ENCODE results near the gene SIN3B.

GRCh38 chr19:16861834-16862233 lies 32.6 kb downstream of the SIN3B start:
- no peak for TF ChIP-seq CTCF (IDR thresholded peaks at IDR 0.05)
- TF ChIP-seq EP300 (IDR thresholded peaks at IDR 0.05): no peak

All from ovary (tissue), 3 donors.